HepG2 (cell line): Measurements from ENCODE around the gene MLXIPL. TPM values are rescaled to one million over a fixed set of nuclear protein-coding genes. Genes with fewer than 3 reads are reported as not detected.

ENCODE experiments used
- CBX5 ChIP-seq: sonication (generic); formaldehyde crosslinking; IDR thresholded peaks from 2 replicates; pipeline ENCODE4 v1.4.0; 2020; ENCODE audit warnings: missing genetic modification reagents, borderline replicate concordance
- ELF3 ChIP-seq: IDR thresholded peaks from 2 replicates; pipeline ENCODE4 v1.6.1; 2016; ENCODE audit warnings: missing genetic modification reagents, missing compliant biosample characterization
- FOXK2 ChIP-seq: fragments of 450-650 bp; IDR thresholded peaks from 2 replicates; pipeline ENCODE4 v1.6.1; 2016
- FOXO4 ChIP-seq: sonication (generic); formaldehyde crosslinking; conservative IDR thresholded peaks from 2 replicates; pipeline ENCODE4 v1.8.1; 2023; ENCODE audit warnings: missing genetic modification reagents
- MED13 ChIP-seq: sonication (generic); formaldehyde crosslinking; IDR thresholded peaks from 2 replicates; pipeline ENCODE4 v1.5.0; 2020; ENCODE audit warnings: missing genetic modification reagents
- MIXL1 ChIP-seq: IDR thresholded peaks from 2 replicates; pipeline ENCODE4 v1.6.1; 2016
- NR2F1 ChIP-seq, 2 experiments: fragments of 450-650 bp in 1 of 2; formaldehyde crosslinking in 1 of 2; IDR thresholded peaks; 2 replicates each; pipeline versions ENCODE4 v1.5.0 to v1.6.1; 2016 to 2020; ENCODE audit warnings: mild to moderate bottlenecking in 1 of 2, missing compliant biosample characterization in 1 of 2, missing genetic modification reagents in 1 of 2, moderate library complexity in 1 of 2
- REXO4 ChIP-seq: sonication (generic); formaldehyde crosslinking; IDR thresholded peaks from 2 replicates; pipeline ENCODE4 v1.8.0; 2022; ENCODE audit warnings: missing genetic modification reagents, mild to moderate bottlenecking, borderline replicate concordance
- SNRNP70 ChIP-seq: fragments of 200-400 bp; formaldehyde crosslinking; IDR thresholded peaks from 2 replicates; pipeline ENCODE4 v1.6.1; 2017; ENCODE audit warnings: mild to moderate bottlenecking, low read depth, low read length, moderate library complexity
- SP4 ChIP-seq: sonication (generic); formaldehyde crosslinking; IDR thresholded peaks from 2 replicates; pipeline ENCODE4 v1.8.1; 2023; ENCODE audit warnings: mild to moderate bottlenecking, missing genetic modification reagents
- TBP ChIP-seq: sonication (generic); formaldehyde crosslinking; IDR thresholded peaks from 2 replicates; pipeline ENCODE4 v1.5.0; 2020; ENCODE audit warnings: missing genetic modification reagents
- TIGD3 ChIP-seq: sonication (generic); formaldehyde crosslinking; IDR thresholded peaks from 2 replicates; pipeline ENCODE4 v1.5.1; 2020; ENCODE audit warnings: mild to moderate bottlenecking, missing genetic modification reagents, borderline replicate concordance
- ZNF558 ChIP-seq: sonication (generic); formaldehyde crosslinking; IDR thresholded peaks from 2 replicates; pipeline ENCODE4 v1.9.0; 2022; ENCODE audit warnings: mild to moderate bottlenecking, missing genetic modification reagents, borderline replicate concordance
- ZNF598 ChIP-seq: sonication (generic); formaldehyde crosslinking; IDR thresholded peaks from 2 replicates; pipeline ENCODE4 v1.5.1; 2020; ENCODE audit warnings: mild to moderate bottlenecking, missing genetic modification reagents, borderline replicate concordance
- ZNF879 ChIP-seq: sonication (generic); formaldehyde crosslinking; IDR thresholded peaks from 2 replicates; pipeline ENCODE4 v1.8.1; 2023; ENCODE audit warnings: missing genetic modification reagents
- polyA plus RNA-seq, 8 experiments: library from polyadenylated mRNA; depleted of rRNA in 3 of 8; stranded (reverse) in 7 of 8; unstranded in 1 of 8; fragments of >200 nt; fragmentation: Illumina TruSeq in 4 of 8; extraction: Trizol in 4 of 8; gene quantifications; 2 replicates each; pipeline versions ENCODE4 v1.2.1 to v1.2.3, GENCODE V29; 2011 to 2016; ENCODE audit warnings: low read depth in 4 of 8, missing spikeins in 1 of 8, mixed read lengths in 1 of 8; ENCODE audit not compliant: insufficient read depth in 1 of 8
- total RNA-seq, 5 experiments: library from RNA; depleted of rRNA; stranded (reverse); fragments of >200 nt; fragmentation: Illumina TruSeq; extraction: Trizol; gene quantifications; 2 replicates each; pipeline ENCODE4 v1.2.3, GENCODE V29; 2016; ENCODE audit warnings: low read depth in 1 of 5
- TF ChIP-seq, protein P1 (sequence below): sonication (generic); formaldehyde crosslinking; IDR thresholded peaks from 2 replicates; pipeline ENCODE4 v1.4.0; 2020; ENCODE audit warnings: mild to moderate bottlenecking, missing genetic modification reagents
- TF ChIP-seq, protein P2 (sequence below): sonication (generic); formaldehyde crosslinking; IDR thresholded peaks from 2 replicates; pipeline ENCODE4 v1.4.0; 2020; ENCODE audit warnings: mild to moderate bottlenecking, missing genetic modification reagents

The MLXIPL gene
- total and polyA plus RNA-seq, 2 of the 13 experiments (the other 11 are each of a cell fraction or from before 2014, with no cell fraction given) = 51.6 to 60.1 TPM

GRCh38 chr7:73622909-73623797, 1.2 kb downstream of the MLXIPL start (continued):
- TF ChIP-seq TIGD3 (CRISPR knock-in tag) = peak; percentile 16; the same call in 1 of the 2 replicates
- TF ChIP-seq TBP (CRISPR knock-in tag) = peak; percentile 55; the same call in 1 of the 2 replicates
- TF ChIP-seq ZNF558 (CRISPR knock-in tag) = no peak; the same call in 1 of the 2 replicates
- TF ChIP-seq, protein P1, sequence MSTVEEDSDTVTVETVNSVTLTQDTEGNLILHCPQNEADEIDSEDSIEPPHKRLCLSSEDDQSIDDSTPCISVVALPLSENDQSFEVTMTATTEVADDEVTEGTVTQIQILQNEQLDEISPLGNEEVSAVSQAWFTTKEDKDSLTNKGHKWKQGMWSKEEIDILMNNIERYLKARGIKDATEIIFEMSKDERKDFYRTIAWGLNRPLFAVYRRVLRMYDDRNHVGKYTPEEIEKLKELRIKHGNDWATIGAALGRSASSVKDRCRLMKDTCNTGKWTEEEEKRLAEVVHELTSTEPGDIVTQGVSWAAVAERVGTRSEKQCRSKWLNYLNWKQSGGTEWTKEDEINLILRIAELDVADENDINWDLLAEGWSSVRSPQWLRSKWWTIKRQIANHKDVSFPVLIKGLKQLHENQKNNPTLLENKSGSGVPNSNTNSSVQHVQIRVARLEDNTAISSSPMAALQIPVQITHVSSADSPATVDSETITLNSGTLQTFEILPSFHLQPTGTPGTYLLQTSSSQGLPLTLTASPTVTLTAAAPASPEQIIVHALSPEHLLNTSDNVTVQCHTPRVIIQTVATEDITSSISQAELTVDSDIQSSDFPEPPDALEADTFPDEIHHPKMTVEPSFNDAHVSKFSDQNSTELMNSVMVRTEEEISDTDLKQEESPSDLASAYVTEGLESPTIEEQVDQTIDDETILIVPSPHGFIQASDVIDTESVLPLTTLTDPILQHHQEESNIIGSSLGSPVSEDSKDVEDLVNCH (CRISPR knock-in tag) = no peak
- peak; percentile 74 for TF ChIP-seq SP4 (CRISPR knock-in tag)
- TF ChIP-seq NR2F1 (CRISPR knock-in tag; IDR thresholded peaks at IDR 0.05) = peak; percentile 91 to 94
- TF ChIP-seq ZNF879 (CRISPR knock-in tag) = peak; percentile 70; the same call in 1 of the 2 replicates
- peak; percentile 80; the same call in 1 of the 2 replicates for TF ChIP-seq ZNF598 (CRISPR knock-in tag)
- peak; percentile 45; the same call in 1 of the 2 replicates for TF ChIP-seq CBX5 (CRISPR knock-in tag)
- TF ChIP-seq ELF3 (CRISPR knock-in tag) = peak; percentile 42; the same call in 1 of the 2 replicates
- TF ChIP-seq FOXK2 = peak; percentile 40; the same call in 1 of the 2 replicates
- TF ChIP-seq MED13 (CRISPR knock-in tag) = peak; percentile 87
- TF ChIP-seq MIXL1 (CRISPR knock-in tag) = no peak; the same call in 1 of the 2 replicates
- no peak for TF ChIP-seq REXO4 (CRISPR knock-in tag)
- TF ChIP-seq, protein P2, sequence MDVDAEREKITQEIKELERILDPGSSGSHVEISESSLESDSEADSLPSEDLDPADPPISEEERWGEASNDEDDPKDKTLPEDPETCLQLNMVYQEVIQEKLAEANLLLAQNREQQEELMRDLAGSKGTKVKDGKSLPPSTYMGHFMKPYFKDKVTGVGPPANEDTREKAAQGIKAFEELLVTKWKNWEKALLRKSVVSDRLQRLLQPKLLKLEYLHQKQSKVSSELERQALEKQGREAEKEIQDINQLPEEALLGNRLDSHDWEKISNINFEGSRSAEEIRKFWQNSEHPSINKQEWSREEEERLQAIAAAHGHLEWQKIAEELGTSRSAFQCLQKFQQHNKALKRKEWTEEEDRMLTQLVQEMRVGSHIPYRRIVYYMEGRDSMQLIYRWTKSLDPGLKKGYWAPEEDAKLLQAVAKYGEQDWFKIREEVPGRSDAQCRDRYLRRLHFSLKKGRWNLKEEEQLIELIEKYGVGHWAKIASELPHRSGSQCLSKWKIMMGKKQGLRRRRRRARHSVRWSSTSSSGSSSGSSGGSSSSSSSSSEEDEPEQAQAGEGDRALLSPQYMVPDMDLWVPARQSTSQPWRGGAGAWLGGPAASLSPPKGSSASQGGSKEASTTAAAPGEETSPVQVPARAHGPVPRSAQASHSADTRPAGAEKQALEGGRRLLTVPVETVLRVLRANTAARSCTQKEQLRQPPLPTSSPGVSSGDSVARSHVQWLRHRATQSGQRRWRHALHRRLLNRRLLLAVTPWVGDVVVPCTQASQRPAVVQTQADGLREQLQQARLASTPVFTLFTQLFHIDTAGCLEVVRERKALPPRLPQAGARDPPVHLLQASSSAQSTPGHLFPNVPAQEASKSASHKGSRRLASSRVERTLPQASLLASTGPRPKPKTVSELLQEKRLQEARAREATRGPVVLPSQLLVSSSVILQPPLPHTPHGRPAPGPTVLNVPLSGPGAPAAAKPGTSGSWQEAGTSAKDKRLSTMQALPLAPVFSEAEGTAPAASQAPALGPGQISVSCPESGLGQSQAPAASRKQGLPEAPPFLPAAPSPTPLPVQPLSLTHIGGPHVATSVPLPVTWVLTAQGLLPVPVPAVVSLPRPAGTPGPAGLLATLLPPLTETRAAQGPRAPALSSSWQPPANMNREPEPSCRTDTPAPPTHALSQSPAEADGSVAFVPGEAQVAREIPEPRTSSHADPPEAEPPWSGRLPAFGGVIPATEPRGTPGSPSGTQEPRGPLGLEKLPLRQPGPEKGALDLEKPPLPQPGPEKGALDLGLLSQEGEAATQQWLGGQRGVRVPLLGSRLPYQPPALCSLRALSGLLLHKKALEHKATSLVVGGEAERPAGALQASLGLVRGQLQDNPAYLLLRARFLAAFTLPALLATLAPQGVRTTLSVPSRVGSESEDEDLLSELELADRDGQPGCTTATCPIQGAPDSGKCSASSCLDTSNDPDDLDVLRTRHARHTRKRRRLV = peak; percentile 80
- no peak for TF ChIP-seq SNRNP70
- 0 out of 2 replicates have a peak, but pooled peaks have one; percentile 83 for TF ChIP-seq FOXO4 (CRISPR knock-in tag)
